Heart left ventricle (tissue), 16 donors: ENCODE results near the gene PCK2. TPM values are rescaled to one million over a fixed set of nuclear protein-coding genes. Genes with fewer than 3 reads are reported as not detected.

Experiments
- ATAC-seq, 4 donors: fragments of 200-7000 bp; cut with Tn5 transposase; one replicate each; pipeline ENCODE4 v1.9.1; 2020 to 2022; ENCODE audit warnings: moderate library complexity in 4 of 4, mild to moderate bottlenecking in 3 of 4, moderate number of reproducible peaks in 1 of 4
- DNase-seq, 5 donors: peaks; one replicate each; pipeline ENCODE4 v3.0.0-alpha.2; 2020
- H3K27ac ChIP-seq, 12 donors: fragments of 200-600 bp; sonication (generic) in 4 of 12; one replicate each; pipeline versions ENCODE4 v1.5.0 to v1.8.0; 2016 to 2022; ENCODE audit warnings: mild to moderate bottlenecking in 2 of 12
- H3K27me3 ChIP-seq, 9 donors: fragments of 200-600 bp; sonication (generic) in 2 of 9; one replicate each; pipeline versions ENCODE4 v1.5.1 to v1.8.0; 2016 to 2022; ENCODE audit warnings: mild to moderate bottlenecking in 3 of 9
- H3K36me3 ChIP-seq, 9 donors: fragments of 200-600 bp; sonication (generic) in 2 of 9; one replicate each; pipeline versions ENCODE4 v1.5.0 to v1.8.0; 2018 to 2022; ENCODE audit warnings: mild to moderate bottlenecking in 2 of 9
- H3K4me1 ChIP-seq, 12 donors: fragments of 200-600 bp; sonication (generic) in 4 of 12; one replicate each; pipeline versions ENCODE4 v1.5.0 to v1.8.0; 2016 to 2022; ENCODE audit warnings: mild to moderate bottlenecking in 3 of 12
- H3K4me3 ChIP-seq, 12 donors: fragments of 200-600 bp; sonication (generic) in 4 of 12; one replicate each; pipeline versions ENCODE4 v1.5.0 to v1.8.0; 2017 to 2022; ENCODE audit warnings: mild to moderate bottlenecking in 9 of 12, moderate library complexity in 4 of 12
- H3K9me3 ChIP-seq, 12 donors: fragments of 200-600 bp; sonication (generic) in 4 of 12; one replicate each; pipeline versions ENCODE4 v1.5.0 to v1.8.0; 2016 to 2022; ENCODE audit warnings: mild to moderate bottlenecking in 1 of 12
- POLR2A ChIP-seq, 2 donors: fragments of 450-650 bp; IDR thresholded peaks; one replicate each; pipeline ENCODE4 v1.6.1; 2017; ENCODE audit warnings: antibody characterized with exemption in 2 of 2, mild to moderate bottlenecking in 2 of 2, moderate library complexity in 2 of 2
- WGBS, 4 donors: extraction: QIAGEN DNeasy Blood & Tissue Kit in 2 of 4; methylation state at CpG; one replicate each; pipeline versions ENCODE4 v1.1.5 to v1.1.7; 2013 to 2018; 5-methylcytosine and 5-hydroxymethylcytosine counted together
- intact Hi-C, 10 donors: fragments of 100-400 bp; cut with DNase I; formaldehyde crosslinking; loops; one replicate each; pipeline versions ENCODE4 v1.11.1 to v1.14.2; 2022
- polyA plus RNA-seq, 2 donors: library from polyadenylated mRNA; stranded (reverse); fragments of 200-250 nt; gene quantifications; one replicate each; pipeline ENCODE4 v1.2.3, GENCODE V29; 2013
- total RNA-seq, 9 donors: library from RNA; depleted of rRNA in 2 of 9; stranded (reverse); fragments of >200 nt in 2 of 9; fragmentation: NEBNext Ultra II Directional in 3 of 9; extraction: Animal tissue kit (Norgen Biotek cat#: 25700) in 3 of 9; gene quantifications; one replicate each; pipeline versions ENCODE4 v1.1.0 to v1.2.4, GENCODE V29; 2016 to 2023
- TF ChIP-seq, protein P1 (sequence below), 12 donors: fragments of 200-600 bp; sonication (generic) in 4 of 12; IDR thresholded peaks; one replicate each; pipeline versions ENCODE4 v1.5.0 to v1.8.0; 2018 to 2022; ENCODE audit warnings: antibody characterized with exemption in 12 of 12, mild to moderate bottlenecking in 5 of 12
- donor health status: ischemic (EF 13 %, LVEDD 7.1; RV severe dilation, severe dysfunction).
- donor health status: healthy with polysubstance abuse.
- donor health status: DM: no; HTN: yes; CAD: no.
- donor health status: DM: no; HTN: no; CAD: no.
- donor health status: ischemic (EF 25% LVEDD 6.9; RV normal size, moderate dysfunction).
- donor health status: ischemic (EF 25% LVEDD 5.7; RV mildly dilated, moderate dysfunction).
- donor health status: healthy.
- donor health status: DM: yes; HTN: yes; CAD: no.
- donor health status: ischemic (EF 35%, LVEDD 5.7; RV mildly dilated, moderate dysfunction).
- donor health status: nonischemic (EF 11% LVEDD 7.7; RV severe dilation, severe dysfunction).
- donor health status: DM: yes; HTN: yes; CAD: no.
- donor health status: PGD.
- donor health status: ischemic (EF 29% LVEDD 5.4; RV normal size, mild dysfunction).
- donor health status: nonischemic (EF 23%, LVEDD 6.1; RV moderate dilation, normal function).

Gene PCK2
- total and polyA plus RNA-seq, 11 donors: 1.5 to 14.6 (median 3.9) TPM

DNA sequence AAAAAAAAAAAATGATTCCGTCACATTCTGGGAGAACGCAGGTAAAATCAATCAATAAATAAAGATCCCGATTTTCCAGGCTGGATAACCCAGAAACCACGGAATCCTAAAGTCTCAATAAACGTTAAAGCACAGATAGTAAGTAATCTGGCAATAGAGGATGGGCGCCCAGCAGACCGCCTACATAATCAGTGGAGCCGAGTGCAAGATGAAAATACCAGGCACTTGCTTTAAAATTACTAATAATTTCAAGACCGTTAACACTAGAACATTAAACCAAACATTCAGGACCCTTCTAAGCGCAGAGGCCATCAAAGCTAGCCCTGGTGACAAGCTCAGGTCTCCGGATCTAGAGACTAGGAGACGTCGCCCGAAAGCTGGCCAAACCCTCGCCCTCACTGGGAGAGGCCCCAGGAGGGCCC lies 19.3 kb downstream of the PCK2 start:
- H3K27me3 ChIP-seq: no peaks in the 10 kb centered on the region
- intact Hi-C loops: loop anchor here in 1 of 10 donors (5.0 kb wide), 1 partner anchor 34 kb away; the partner anchor contains the start of genes PSME2 and RNF31
- H3K36me3 ChIP-seq: peaks cover 0 to 22% (median 16%) of the 10 kb centered on the region in 9 donors
- peak overlapping the region; percentile 95 to 100 (median 97) for H3K27ac ChIP-seq
- TF ChIP-seq, protein P1, sequence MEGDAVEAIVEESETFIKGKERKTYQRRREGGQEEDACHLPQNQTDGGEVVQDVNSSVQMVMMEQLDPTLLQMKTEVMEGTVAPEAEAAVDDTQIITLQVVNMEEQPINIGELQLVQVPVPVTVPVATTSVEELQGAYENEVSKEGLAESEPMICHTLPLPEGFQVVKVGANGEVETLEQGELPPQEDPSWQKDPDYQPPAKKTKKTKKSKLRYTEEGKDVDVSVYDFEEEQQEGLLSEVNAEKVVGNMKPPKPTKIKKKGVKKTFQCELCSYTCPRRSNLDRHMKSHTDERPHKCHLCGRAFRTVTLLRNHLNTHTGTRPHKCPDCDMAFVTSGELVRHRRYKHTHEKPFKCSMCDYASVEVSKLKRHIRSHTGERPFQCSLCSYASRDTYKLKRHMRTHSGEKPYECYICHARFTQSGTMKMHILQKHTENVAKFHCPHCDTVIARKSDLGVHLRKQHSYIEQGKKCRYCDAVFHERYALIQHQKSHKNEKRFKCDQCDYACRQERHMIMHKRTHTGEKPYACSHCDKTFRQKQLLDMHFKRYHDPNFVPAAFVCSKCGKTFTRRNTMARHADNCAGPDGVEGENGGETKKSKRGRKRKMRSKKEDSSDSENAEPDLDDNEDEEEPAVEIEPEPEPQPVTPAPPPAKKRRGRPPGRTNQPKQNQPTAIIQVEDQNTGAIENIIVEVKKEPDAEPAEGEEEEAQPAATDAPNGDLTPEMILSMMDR (IDR thresholded peaks at IDR 0.05): no peak
- TF ChIP-seq POLR2A (IDR thresholded peaks at IDR 0.05): no peak
- no peaks in the 10 kb centered on the region for H3K9me3 ChIP-seq
- ATAC-seq (peak in 1 of 4 donors; percentile 0), DNase-seq (no peak)
- H3K4me3 ChIP-seq: peak overlapping the region; percentile 48 to 79 (median 71)
- peaks cover 3 to 39% (median 24%) of the 10 kb centered on the region in 12 donors for H3K4me1 ChIP-seq
- 19 to 22% (median 20%) methylated on average over 15 of the region's 15 CpGs for WGBS, 4 donors

DNA sequence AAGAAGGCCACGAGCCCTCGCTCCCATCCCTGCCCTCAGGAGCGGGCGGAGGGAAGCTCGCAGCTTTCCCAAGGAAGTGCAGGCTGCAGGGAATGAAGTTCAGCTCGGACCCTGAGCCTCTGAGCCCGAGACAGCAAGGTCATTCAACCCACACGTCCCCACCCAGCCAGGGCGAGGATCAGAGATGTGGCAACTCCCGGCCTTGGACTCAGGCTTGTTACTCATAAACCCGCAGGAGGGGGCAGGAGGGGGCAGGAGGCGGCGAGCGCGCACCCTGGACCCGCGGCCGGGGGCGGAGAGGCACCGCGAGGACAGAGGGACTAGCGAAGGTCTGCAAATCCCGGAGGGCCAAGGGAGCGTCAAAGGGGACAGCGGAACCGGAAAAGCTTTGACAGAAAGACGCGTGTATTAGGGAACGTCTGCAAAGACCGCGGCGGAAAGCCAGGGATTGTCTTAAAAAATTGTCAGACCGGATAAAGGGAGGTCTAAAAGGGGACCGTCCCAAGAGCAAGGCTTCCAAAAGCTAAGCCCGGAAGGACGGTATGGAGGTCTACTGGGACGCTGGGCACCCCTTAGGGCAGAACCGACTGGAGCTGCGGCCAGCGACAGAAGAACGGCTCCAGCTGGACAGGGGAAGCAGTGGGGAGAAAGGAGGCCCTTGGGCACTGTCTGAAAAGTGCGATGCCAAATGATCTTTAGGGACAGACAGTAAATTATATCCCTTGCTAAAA lies 19.9 kb downstream of the PCK2 start:
- intact Hi-C loops: loop anchor here in 5 of 10 donors (1.0 to 5.0 kb wide), 8 partner anchors 17 to 75 kb away; partner anchors contain the start of genes IRF9 (in 3 of the 5), EMC9 (in 2 of the 5), PSME2 (in 2 of the 5) and FITM1 (in 1 of the 5)
- 0 to 1% (median 1%) methylated on average over 39 to 42 of the region's 42 CpGs for WGBS, 4 donors
- H3K4me3 ChIP-seq: peak overlapping the region; percentile 48 to 79 (median 71)

DNA sequence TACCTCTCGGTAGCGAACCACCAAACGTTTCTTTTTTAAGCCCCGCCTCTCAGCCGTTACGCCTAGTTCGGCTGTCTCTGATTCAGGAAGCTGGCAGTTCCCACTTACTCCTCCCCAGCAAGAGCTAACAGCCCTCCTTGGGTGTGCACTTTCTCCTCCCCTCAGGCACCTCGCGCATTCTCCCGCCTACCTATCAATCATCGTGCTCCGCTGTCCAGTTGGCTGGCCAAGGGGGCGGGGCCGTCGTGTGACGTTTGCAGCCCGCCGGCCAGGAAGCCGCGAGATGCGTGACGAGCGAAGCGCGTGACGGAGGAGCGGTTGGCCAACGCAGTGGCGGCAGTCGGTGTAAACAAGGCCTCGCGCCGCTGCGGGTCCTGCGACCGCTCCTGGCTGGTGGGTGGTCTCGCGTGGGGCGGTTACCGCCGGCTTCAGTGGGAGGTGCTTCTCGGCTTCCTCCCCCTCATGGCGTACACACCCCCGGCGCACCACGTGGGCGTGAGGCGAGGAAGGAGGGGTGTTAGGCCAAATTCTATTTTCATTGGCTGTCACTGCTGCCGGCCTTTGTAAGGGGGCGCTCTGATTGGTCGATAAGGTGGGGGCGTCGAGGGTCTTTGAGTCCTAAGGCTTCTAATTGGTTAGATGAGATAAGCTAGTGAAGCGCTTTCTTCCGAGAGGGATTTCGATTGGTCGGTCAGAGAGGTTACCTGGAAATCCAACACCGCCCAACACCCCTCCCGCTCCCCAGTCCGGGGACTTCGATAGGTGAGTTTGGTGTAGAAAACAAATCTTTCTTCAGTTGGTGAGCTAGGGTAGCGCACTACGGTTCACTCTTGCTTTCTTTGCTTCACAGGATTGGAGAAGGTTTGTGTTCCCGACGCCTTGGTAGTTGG lies 20.7 kb downstream of the PCK2 start, which contains the start of the genes DCAF11 and NRL:
TSS of gene DCAF11 (plus strand) at position 246 of the 890 bp plus-strand sequence. CDS start 818 bp downstream, outside the sequence.
TSS of gene NRL (minus strand) at position 418 of the 890 bp plus-strand sequence. CDS start 32,101 bp downstream, outside the sequence.
- TF ChIP-seq POLR2A (IDR thresholded peaks at IDR 0.05): peak in 1 of 2 donors; percentile 9
- TF ChIP-seq, protein P1 (IDR thresholded peaks at IDR 0.05): peak in 2 of 12 donors; percentile 22 to 36
- peak; percentile 93 to 95 (median 94) for ATAC-seq
- Histone ChIP-seq H3K27ac (peak within 1 kb of the TSS; percentile 95 to 100 (median 97)), H3K4me3 (peak within 1 kb of the TSS; percentile 48 to 79 (median 71)), H3K4me1 (peaks cover 0 to 31% (median 18%) of the 10 kb centered on the region in 12 donors), H3K27me3 (no peaks in the 10 kb centered on the region), H3K9me3 (no peaks in the 10 kb centered on the region), H3K36me3 (peaks cover 0 to 36% (median 30%) of the 10 kb centered on the region in 9 donors)
- WGBS, 4 donors: 0% methylated on average over 44 to 65 of the region's 65 CpGs
- intact Hi-C loops: loop anchor here in 5 of 10 donors (1.0 to 5.0 kb wide), 8 partner anchors 16 to 74 kb away; partner anchors contain the start of genes IRF9 (in 3 of the 5), EMC9 (in 2 of the 5), PSME2 (in 2 of the 5) and FITM1 (in 1 of the 5)
- DNase-seq: peak; percentile 99

More for the DNA sequence above, 19.9 kb downstream of the PCK2 start:
- H3K4me1 ChIP-seq: peaks cover 0 to 33% (median 20%) of the 10 kb centered on the region in 12 donors
- peak overlapping the region; percentile 95 to 100 (median 97) for H3K27ac ChIP-seq
- DNase-seq (peak; percentile 89 to 92 (median 90)), ATAC-seq (peak; percentile 45 to 64 (median 59))
- H3K36me3 ChIP-seq: peaks cover 0 to 28% (median 22%) of the 10 kb centered on the region in 9 donors
- H3K27me3 ChIP-seq: no peaks in the 10 kb centered on the region
- H3K9me3 ChIP-seq: no peaks in the 10 kb centered on the region
- peak in 1 of 2 donors; percentile 59 for TF ChIP-seq POLR2A (IDR thresholded peaks at IDR 0.05)
- TF ChIP-seq, protein P1 (IDR thresholded peaks at IDR 0.05): peak in 1 of 12 donors; percentile 5
